ENCODE results near the gene PLCE1. TPM values are rescaled to one million over a fixed set of nuclear protein-coding genes. Genes with fewer than 3 reads are reported as not detected.

The PLCE1 gene
- polyA plus RNA-seq, 3 donors, result 29.9 to 34.6 (median 32.3) TPM

GRCh38 chr10:93991114-93991513 is 2.6 kb upstream of the PLCE1 start:
- DNase-seq (ENCODE audit: extremely low read depth in 1 of 11, low read depth in 9 of 11, low spot score in 4 of 11), result no peak

GRCh38 chr10:93991596-93992284 is 2.0 kb upstream of the PLCE1 start:
- peak in 2 of 11 donors; percentile 37 to 58 for DNase-seq (ENCODE audit: extremely low read depth in 1 of 11, low read depth in 9 of 11, low spot score in 4 of 11)

- DNase-seq (ENCODE audit: extremely low read depth in 1 of 11, low read depth in 9 of 11, low spot score in 4 of 11), result no peak
These were observed 1.2 kb upstream of the PLCE1 start for GRCh38 chr10:93992400-93993030.

- no peak for DNase-seq (ENCODE audit: extremely low read depth in 1 of 11, low read depth in 9 of 11, low spot score in 4 of 11)
These were observed 333 bp upstream of the PLCE1 start for GRCh38 chr10:93993414-93993781.

GRCh38 chr10:93994438-93994801 is 689 bp downstream of the PLCE1 start:
- no peak for DNase-seq (ENCODE audit: extremely low read depth in 1 of 11, low read depth in 9 of 11, low spot score in 4 of 11)

GRCh38 chr10:93995182-93995581 is 1.5 kb downstream of the PLCE1 start:
- no peak for DNase-seq (ENCODE audit: extremely low read depth in 1 of 11, low read depth in 9 of 11, low spot score in 4 of 11)

- DNase-seq (ENCODE audit: extremely low read depth in 1 of 11, low read depth in 9 of 11, low spot score in 4 of 11), result no peak
These were observed 2.0 kb downstream of the PLCE1 start for GRCh38 chr10:93995598-93996271.

GRCh38 chr10:93996551-93996950 is 2.8 kb downstream of the PLCE1 start:
- no peak for DNase-seq (ENCODE audit: extremely low read depth in 1 of 11, low read depth in 9 of 11, low spot score in 4 of 11)

- no peak for DNase-seq (ENCODE audit: extremely low read depth in 1 of 11, low read depth in 9 of 11, low spot score in 4 of 11)
These were observed 3.8 kb downstream of the PLCE1 start for GRCh38 chr10:93997546-93997945.

- DNase-seq (ENCODE audit: extremely low read depth in 1 of 11, low read depth in 9 of 11, low spot score in 4 of 11), result no peak
These were observed 5.7 kb downstream of the PLCE1 start for GRCh38 chr10:93999401-93999851.

- no peak for DNase-seq (ENCODE audit: extremely low read depth in 1 of 11, low read depth in 9 of 11, low spot score in 4 of 11)
These were observed 7.1 kb downstream of the PLCE1 start for GRCh38 chr10:94000638-94001415.

- DNase-seq (ENCODE audit: extremely low read depth in 1 of 11, low read depth in 9 of 11, low spot score in 4 of 11), result no peak
These were observed 7.7 kb downstream of the PLCE1 start for GRCh38 chr10:94001416-94001810.

GRCh38 chr10:94002156-94002555 is 8.4 kb downstream of the PLCE1 start:
- no peak for DNase-seq (ENCODE audit: extremely low read depth in 1 of 11, low read depth in 9 of 11, low spot score in 4 of 11)

GRCh38 chr10:94003488-94003887 is 9.8 kb downstream of the PLCE1 start:
- DNase-seq (ENCODE audit: extremely low read depth in 1 of 11, low read depth in 9 of 11, low spot score in 4 of 11), result no peak

- no peak for DNase-seq (ENCODE audit: extremely low read depth in 1 of 11, low read depth in 9 of 11, low spot score in 4 of 11)
These were observed 11.3 kb downstream of the PLCE1 start for GRCh38 chr10:94005050-94005449.

GRCh38 chr10:94006591-94007550 is 13.1 kb downstream of the PLCE1 start:
- no peak for DNase-seq (ENCODE audit: extremely low read depth in 1 of 11, low read depth in 9 of 11, low spot score in 4 of 11)

GRCh38 chr10:94008526-94008925 is 14.8 kb downstream of the PLCE1 start:
- DNase-seq (ENCODE audit: extremely low read depth in 1 of 11, low read depth in 9 of 11, low spot score in 4 of 11), result no peak

- DNase-seq (ENCODE audit: extremely low read depth in 1 of 11, low read depth in 9 of 11, low spot score in 4 of 11), result no peak
These were observed 16.4 kb downstream of the PLCE1 start for GRCh38 chr10:94010116-94010515.

- no peak for DNase-seq (ENCODE audit: extremely low read depth in 1 of 11, low read depth in 9 of 11, low spot score in 4 of 11)
These were observed 17.2 kb downstream of the PLCE1 start for GRCh38 chr10:94010886-94011285.

Measured in renal cortex interstitium (tissue), 11 donors.